ENCODE results near the gene SRBD1.

SRBD1 gene

GRCh38 chr2:45567288-45567963 is 43.6 kb downstream of the SRBD1 start:
- H3K27ac ChIP-seq: no peak overlapping the region
- no peak for TF ChIP-seq ZFX (IDR thresholded peaks at IDR 0.05; ENCODE audit: borderline replicate concordance)
- TF ChIP-seq CTCF (IDR thresholded peaks at IDR 0.05): no peak

GRCh38 chr2:45559436-45559835 is 51.6 kb downstream of the SRBD1 start:
- no peak for TF ChIP-seq ZFX (IDR thresholded peaks at IDR 0.05; ENCODE audit: borderline replicate concordance)
- no peak for TF ChIP-seq CTCF (IDR thresholded peaks at IDR 0.05)

GRCh38 chr2:45554742-45555140 is 56.3 kb downstream of the SRBD1 start:
- TF ChIP-seq CTCF (IDR thresholded peaks at IDR 0.05): no peak
- no peak for TF ChIP-seq ZFX (IDR thresholded peaks at IDR 0.05; ENCODE audit: borderline replicate concordance)
- H3K27ac ChIP-seq: no peak overlapping the region

More at GRCh38 chr2:45559436-45559835, 51.6 kb downstream of the SRBD1 start:
- no peak overlapping the region for H3K27ac ChIP-seq

- no peak overlapping the region for H3K27ac ChIP-seq
- TF ChIP-seq CTCF (IDR thresholded peaks at IDR 0.05) (no peak), ZFX (IDR thresholded peaks at IDR 0.05; ENCODE audit: borderline replicate concordance) (no peak)
Observed at GRCh38 chr2:45554073-45554741, 56.9 kb downstream of the SRBD1 start.

GRCh38 chr2:45551862-45552261 is 59.2 kb downstream of the SRBD1 start:
- H3K27ac ChIP-seq: no peak overlapping the region
- no peak for TF ChIP-seq ZFX (IDR thresholded peaks at IDR 0.05; ENCODE audit: borderline replicate concordance)
- no peak for TF ChIP-seq CTCF (IDR thresholded peaks at IDR 0.05)

- no peak overlapping the region for H3K27ac ChIP-seq
- TF ChIP-seq CTCF (IDR thresholded peaks at IDR 0.05): no peak
- TF ChIP-seq ZFX (IDR thresholded peaks at IDR 0.05; ENCODE audit: borderline replicate concordance): no peak
Observed at GRCh38 chr2:45545943-45546342, 65.1 kb downstream of the SRBD1 start.

- TF ChIP-seq CTCF (IDR thresholded peaks at IDR 0.05): no peak
- TF ChIP-seq ZFX (IDR thresholded peaks at IDR 0.05; ENCODE audit: borderline replicate concordance): no peak
- no peak overlapping the region for H3K27ac ChIP-seq
Observed at GRCh38 chr2:45543257-45543656, 67.8 kb downstream of the SRBD1 start.

Measured in 22Rv1 (cell line).